ENCODE measurements around the gene FMOD. TPM values are rescaled to one million over a fixed set of nuclear protein-coding genes. Genes with fewer than 3 reads are reported as not detected.

Gene FMOD
- total and polyA plus RNA-seq, 2 donors (not counting 3 experiments of a cell fraction or from before 2014, with no cell fraction given) = 0.11 to 0.12 TPM

DNA sequence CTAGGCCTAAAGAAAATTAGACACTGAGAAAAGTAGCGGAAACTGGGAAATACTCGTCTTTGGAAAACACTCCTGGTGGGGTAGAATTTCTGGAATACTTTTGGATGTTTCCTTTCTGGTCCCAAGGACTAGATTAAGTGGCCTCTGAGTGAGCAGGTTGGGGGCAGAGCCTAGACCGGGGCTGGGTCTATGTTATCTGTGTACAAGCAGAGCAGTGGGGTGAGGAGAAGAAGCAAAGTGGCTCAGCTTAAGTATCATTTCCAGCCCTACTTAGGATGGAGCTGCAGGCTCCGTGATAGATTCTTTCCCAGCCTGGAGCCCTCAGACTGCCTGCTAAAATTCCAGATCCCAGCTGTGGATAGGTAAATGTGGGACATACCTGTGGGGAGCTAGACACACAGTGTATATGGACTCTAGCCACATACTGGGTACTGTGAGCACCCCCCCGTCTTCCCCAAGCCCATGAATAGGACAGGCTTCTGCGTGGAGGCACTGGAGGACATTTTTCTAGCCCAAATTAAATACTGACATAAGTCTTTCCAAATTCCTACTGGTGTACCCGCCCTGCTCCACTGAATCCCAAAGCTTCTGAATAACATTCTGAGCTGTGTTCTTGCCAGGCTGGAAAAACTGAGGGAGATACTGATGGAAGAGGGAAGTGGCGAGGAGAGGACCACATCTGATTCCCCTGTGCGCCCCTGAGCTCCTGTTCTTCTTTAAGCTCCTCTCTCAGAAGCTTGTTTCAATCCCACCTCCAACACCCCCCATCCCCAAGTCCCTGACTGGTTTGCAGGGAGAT is 6.8 kb downstream of the FMOD start:
- no peak overlapping the region for H2AFZ ChIP-seq (ENCODE audit: low read depth, low read length)
- H3K9ac ChIP-seq (replicated peaks; ENCODE audit: extremely low read depth, insufficient read depth, low read length) = no peak overlapping the region
- DNase-seq (ENCODE audit: low read depth, low spot score) (no peak), FAIRE-seq (no peak)
- no peaks in the 10 kb centered on the region for H3K9me3 ChIP-seq (replicated peaks; ENCODE audit: control insufficient read depth, insufficient read depth, low read length)
- intact Hi-C loops (cut with micrococcal nuclease) = no loop called here
- H3K79me2 ChIP-seq (ENCODE audit: control insufficient read depth, insufficient read depth, low read length) = no peaks in the 10 kb centered on the region
- TF ChIP-seq POLR2A (IDR thresholded peaks at IDR 0.05; ENCODE audit: low read depth, low read length) = no peak
- TF ChIP-seq JUN (IDR thresholded peaks at IDR 0.05; ENCODE audit: borderline replicate concordance, insufficient read depth, insufficient read length, low read depth) = no peak
- no peak for TF ChIP-seq MYC (IDR thresholded peaks at IDR 0.05; ENCODE audit: low read depth, low read length)
- no peak for TF ChIP-seq POLR2AphosphoS5 (IDR thresholded peaks at IDR 0.05; ENCODE audit: insufficient read depth, low read depth, low read length)
- TF ChIP-seq, protein P1, sequence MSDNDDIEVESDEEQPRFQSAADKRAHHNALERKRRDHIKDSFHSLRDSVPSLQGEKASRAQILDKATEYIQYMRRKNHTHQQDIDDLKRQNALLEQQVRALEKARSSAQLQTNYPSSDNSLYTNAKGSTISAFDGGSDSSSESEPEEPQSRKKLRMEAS (IDR thresholded peaks at IDR 0.05; ENCODE audit: insufficient read depth, insufficient read length) = no peak
- TF ChIP-seq EZH2 (IDR thresholded peaks at IDR 0.05; ENCODE audit: borderline replicate concordance, low read depth, low read length, severe bottlenecking) = no peak
- TF ChIP-seq GATA2 (IDR thresholded peaks at IDR 0.05; ENCODE audit: insufficient read depth, insufficient read length, low read depth, low read length) = no peak
- TF ChIP-seq, protein P2, sequence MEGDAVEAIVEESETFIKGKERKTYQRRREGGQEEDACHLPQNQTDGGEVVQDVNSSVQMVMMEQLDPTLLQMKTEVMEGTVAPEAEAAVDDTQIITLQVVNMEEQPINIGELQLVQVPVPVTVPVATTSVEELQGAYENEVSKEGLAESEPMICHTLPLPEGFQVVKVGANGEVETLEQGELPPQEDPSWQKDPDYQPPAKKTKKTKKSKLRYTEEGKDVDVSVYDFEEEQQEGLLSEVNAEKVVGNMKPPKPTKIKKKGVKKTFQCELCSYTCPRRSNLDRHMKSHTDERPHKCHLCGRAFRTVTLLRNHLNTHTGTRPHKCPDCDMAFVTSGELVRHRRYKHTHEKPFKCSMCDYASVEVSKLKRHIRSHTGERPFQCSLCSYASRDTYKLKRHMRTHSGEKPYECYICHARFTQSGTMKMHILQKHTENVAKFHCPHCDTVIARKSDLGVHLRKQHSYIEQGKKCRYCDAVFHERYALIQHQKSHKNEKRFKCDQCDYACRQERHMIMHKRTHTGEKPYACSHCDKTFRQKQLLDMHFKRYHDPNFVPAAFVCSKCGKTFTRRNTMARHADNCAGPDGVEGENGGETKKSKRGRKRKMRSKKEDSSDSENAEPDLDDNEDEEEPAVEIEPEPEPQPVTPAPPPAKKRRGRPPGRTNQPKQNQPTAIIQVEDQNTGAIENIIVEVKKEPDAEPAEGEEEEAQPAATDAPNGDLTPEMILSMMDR (IDR thresholded peaks at IDR 0.05; ENCODE audit: extremely low read depth in 1 of 2, insufficient read depth in 1 of 2, low read depth in 1 of 2, low read length in 2 of 2) = no peak
- TF ChIP-seq FOS (IDR thresholded peaks at IDR 0.05; ENCODE audit: borderline replicate concordance, insufficient read depth, low read length) = no peak
- no TSS peak for BruUV-seq (replicated peaks)
- H3K4me1 ChIP-seq (ENCODE audit: control insufficient read depth, extremely low read depth, insufficient read depth, low read length) = no peaks in the 10 kb centered on the region
- H3K4me3 ChIP-seq (replicated peaks in 1 of 3; ENCODE audit: insufficient read depth in 1 of 3, low read depth in 1 of 3, low read length in 3 of 3) = no peak overlapping the region
- peaks cover 33 to 41% of the 10 kb centered on the region in 2 experiments for H3K27me3 ChIP-seq (ENCODE audit: control insufficient read depth in 2 of 2, insufficient read depth in 2 of 2, low read length in 2 of 2)
- no peaks in the 10 kb centered on the region for H3K9me1 ChIP-seq (replicated peaks; ENCODE audit: control insufficient read depth, extremely low read depth, insufficient read depth, low read length)
- ChIA-PET CTCF (interaction anchor here (1.1 to 30.6 kb wide), 13 partner anchors 9 to 304 kb away, joined by 3 to 1014 read pairs (median 12); partner anchors contain the start of genes FMOD and PRELP), POLR2A (no interaction called here)
- no peak overlapping the region for H3K4me2 ChIP-seq (ENCODE audit: insufficient read depth, low read length)
- H3K36me3 ChIP-seq (ENCODE audit: control insufficient read depth in 2 of 2, extremely low read depth in 1 of 2, insufficient read depth in 2 of 2, low read length in 2 of 2) = no peaks in the 10 kb centered on the region
- no peak overlapping the region for H3K27ac ChIP-seq (ENCODE audit: insufficient read depth, low read depth, low read length)
- H4K20me1 ChIP-seq (replicated peaks; ENCODE audit: control insufficient read depth, extremely low read depth, insufficient read depth, low read length) = no peaks in the 10 kb centered on the region
- dilution Hi-C loops (cut with MboI; ENCODE audit: extremely low pct_ligation_motif_present, low sequenced_read_pairs) = no loop called here
